ENCODE results near the gene PLEKHH2.

DNA sequence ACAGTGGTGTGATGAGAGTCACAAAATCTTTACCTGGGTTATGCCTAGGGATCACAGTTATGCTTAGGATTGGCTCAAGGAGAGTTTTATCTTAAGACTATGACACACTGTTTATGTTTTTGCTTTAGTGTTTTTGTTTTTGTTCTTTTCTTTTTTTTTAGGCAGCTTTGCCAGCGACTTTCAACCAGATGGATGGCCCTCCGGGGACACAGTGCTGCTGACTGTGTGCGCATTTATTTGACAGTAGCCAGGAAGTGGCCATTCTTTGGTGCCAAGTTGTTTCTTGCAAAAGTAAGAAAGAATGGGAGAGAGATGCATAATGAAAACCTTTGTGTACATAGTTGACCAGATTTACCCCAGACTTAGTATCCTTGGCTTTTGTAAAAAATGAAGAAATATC lies 121.7 kb downstream of the PLEKHH2 start:
- no peak for TF ChIP-seq GATA2 (IDR thresholded peaks at IDR 0.05; ENCODE audit: low read depth, low read length)
- no peak for TF ChIP-seq GATA3 (IDR thresholded peaks at IDR 0.05; ENCODE audit: low read depth, low read length)
